ENCODE data around the gene NLRP7. TPM values are rescaled to one million over a fixed set of nuclear protein-coding genes. Genes with fewer than 3 reads are reported as not detected.
"Not testable (repeated sequence)": the region's sequence is repeated elsewhere in the genome, so short reads cannot be mapped to it uniquely, and the experiment has no call there.

NLRP7 gene
- not detected for polyA plus RNA-seq
- long read RNA-seq, donor 1, partial matches to known transcripts = 10 of 10 reads
- long read RNA-seq, donor 1, other reads (novel, unspliced or antisense) = 0 of 10 reads
- long read RNA-seq, donor 2 = 0 reads
- long read RNA-seq, donor 3, partial matches to known transcripts = 6 of 6 reads
- long read RNA-seq, donor 3, other reads (novel, unspliced or antisense) = 0 of 6 reads
- long read RNA-seq, donor 4 = 0 reads
- long read RNA-seq, donor 5, partial matches to known transcripts = 7 of 7 reads
- long read RNA-seq, donor 5, other reads (novel, unspliced or antisense) = 0 of 7 reads
- long read RNA-seq, donor 6, partial matches to known transcripts = 37 of 37 reads
- long read RNA-seq, donor 6, other reads (novel, unspliced or antisense) = 0 of 37 reads
- long read RNA-seq, donor 7 = 0 reads
- long read RNA-seq, donor 8, partial matches to known transcripts = 27 of 27 reads
- long read RNA-seq, donor 8, other reads (novel, unspliced or antisense) = 0 of 27 reads
- long read RNA-seq, donor 9 = 0 reads
- long read RNA-seq, donor 10, partial matches to known transcripts = 15 of 15 reads
- long read RNA-seq, donor 10, other reads (novel, unspliced or antisense) = 0 of 15 reads
- long read RNA-seq, donor 11 = 0 reads

- no peak within 1 kb of the TSS for H3K27ac ChIP-seq (ENCODE audit: low read length)
- H3K27me3 ChIP-seq (ENCODE audit: control insufficient read depth, insufficient read depth, low read length) = no peaks in the 10 kb centered on the region
- DNase-seq = no peak
- no CpG with 5 or more reads among the region's 8 CpGs for WGBS (ENCODE audit: insufficient coverage, low lambda C conversion rate)
- H3K4me1 ChIP-seq (ENCODE audit: control insufficient read depth, insufficient read depth, low read length) = no peaks in the 10 kb centered on the region
- H3K4me3 ChIP-seq (ENCODE audit: low read length) = no peak within 1 kb of the TSS
- H3K9me3 ChIP-seq (ENCODE audit: control insufficient read depth, low read depth, low read length) = no peaks in the 10 kb centered on the region
- no peaks in the 10 kb centered on the region for H3K36me3 ChIP-seq (ENCODE audit: control insufficient read depth, insufficient read depth, low read length)
Observed at GRCh38 chr19:54947381-54947780, at the start of gene NLRP7. TSS of gene NLRP7 (minus strand) at chr19:54947530.

DNA sequence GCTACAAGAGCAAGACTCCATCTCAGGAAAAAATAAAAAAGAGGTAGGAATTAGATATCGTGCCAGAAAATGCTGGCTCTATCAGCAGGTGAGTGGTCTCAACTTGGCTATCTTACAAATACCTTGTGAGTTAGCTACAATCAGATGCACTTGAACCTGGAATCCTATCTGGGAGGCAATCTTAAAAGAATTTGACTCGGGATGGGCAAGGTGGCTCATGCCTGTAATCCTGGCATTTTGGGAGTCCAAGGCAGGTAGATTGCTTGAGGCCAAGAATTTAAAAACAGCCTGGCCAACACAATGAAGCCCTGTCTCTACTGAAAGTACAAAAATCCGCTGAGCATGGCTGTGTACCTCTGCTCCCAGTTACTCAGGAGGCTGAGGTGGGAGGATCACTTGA is 48.2 kb upstream of the NLRP7 start:
- H3K27me3 ChIP-seq (ENCODE audit: control insufficient read depth, insufficient read depth, low read length) = no peaks in the 10 kb centered on the region
- DNase-seq = no peak
- no peak overlapping the region for H3K27ac ChIP-seq (ENCODE audit: low read length)
- H3K4me3 ChIP-seq (ENCODE audit: low read length) = no peak overlapping the region
- H3K36me3 ChIP-seq (ENCODE audit: control insufficient read depth, insufficient read depth, low read length) = no peaks in the 10 kb centered on the region
- no peaks in the 10 kb centered on the region for H3K4me1 ChIP-seq (ENCODE audit: control insufficient read depth, insufficient read depth, low read length)
- no peaks in the 10 kb centered on the region for H3K9me3 ChIP-seq (ENCODE audit: control insufficient read depth, low read depth, low read length)
- no CpG with 5 or more reads among the region's 3 CpGs for WGBS (ENCODE audit: insufficient coverage, low lambda C conversion rate)

GRCh38 chr19:54989531-54989930 is 42.2 kb upstream of the NLRP7 start:
- H3K4me1 ChIP-seq (ENCODE audit: control insufficient read depth, insufficient read depth, low read length); H3K9me3 ChIP-seq (ENCODE audit: control insufficient read depth, low read depth, low read length); H3K4me3 ChIP-seq (ENCODE audit: low read length); H3K36me3 ChIP-seq (ENCODE audit: control insufficient read depth, insufficient read depth, low read length); DNase-seq; H3K27ac ChIP-seq (ENCODE audit: low read length); H3K27me3 ChIP-seq (ENCODE audit: control insufficient read depth, insufficient read depth, low read length): not testable (repeated sequence)
- no CpG with 5 or more reads among the region's 11 CpGs for WGBS (ENCODE audit: insufficient coverage, low lambda C conversion rate)

GRCh38 chr19:54982562-54982961 is 35.2 kb upstream of the NLRP7 start:
- not testable (repeated sequence) for DNase-seq; H3K9me3 ChIP-seq (ENCODE audit: control insufficient read depth, low read depth, low read length); H3K4me3 ChIP-seq (ENCODE audit: low read length); H3K36me3 ChIP-seq (ENCODE audit: control insufficient read depth, insufficient read depth, low read length); H3K27ac ChIP-seq (ENCODE audit: low read length); H3K4me1 ChIP-seq (ENCODE audit: control insufficient read depth, insufficient read depth, low read length); H3K27me3 ChIP-seq (ENCODE audit: control insufficient read depth, insufficient read depth, low read length)
- no CpG with 5 or more reads among the region's 23 CpGs for WGBS (ENCODE audit: insufficient coverage, low lambda C conversion rate)

DNA sequence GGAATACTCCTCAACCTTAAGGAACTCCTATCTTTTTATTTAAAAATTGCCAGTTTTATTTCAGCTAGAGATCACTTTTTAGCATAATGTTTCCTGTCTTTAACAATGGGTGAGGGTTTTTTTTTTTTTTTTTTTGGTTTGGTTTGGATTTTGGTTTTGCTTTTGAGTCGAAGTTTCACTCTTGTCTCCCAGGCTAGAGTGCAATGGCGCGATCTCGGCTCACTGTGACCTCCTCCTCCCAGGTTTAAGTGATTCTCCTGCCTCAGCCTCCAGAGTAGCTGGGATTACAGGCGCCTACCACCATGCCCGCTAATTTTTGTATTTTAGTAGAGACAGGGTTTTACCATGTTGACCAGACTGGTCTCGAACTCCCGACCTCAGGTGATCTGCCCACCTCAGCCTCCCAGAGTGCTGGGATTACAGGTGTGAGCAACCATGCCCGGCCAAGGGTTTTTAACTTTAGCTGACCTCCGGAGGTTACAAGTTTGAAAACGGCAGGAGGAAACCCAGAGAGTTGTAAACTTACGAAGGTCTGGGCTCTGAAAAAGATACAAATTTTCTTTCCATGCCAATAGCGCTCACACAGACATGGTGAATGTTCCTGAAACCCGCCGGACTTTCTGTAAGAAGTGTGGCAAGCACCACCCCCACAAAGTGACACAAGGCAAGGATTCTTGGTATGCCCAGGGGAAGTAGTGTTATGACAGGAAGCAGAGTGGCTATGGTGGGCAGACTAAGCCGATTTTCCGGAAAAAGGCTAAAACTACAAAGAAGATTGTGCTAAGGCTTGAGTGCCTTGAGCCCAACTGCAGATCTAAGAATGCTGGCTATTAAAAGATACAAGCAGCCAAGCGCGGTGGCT is 26.1 kb upstream of the NLRP7 start:
- WGBS (ENCODE audit: insufficient coverage, low lambda C conversion rate) = 100% methylated on average over 2 of the region's 19 CpGs

DNA sequence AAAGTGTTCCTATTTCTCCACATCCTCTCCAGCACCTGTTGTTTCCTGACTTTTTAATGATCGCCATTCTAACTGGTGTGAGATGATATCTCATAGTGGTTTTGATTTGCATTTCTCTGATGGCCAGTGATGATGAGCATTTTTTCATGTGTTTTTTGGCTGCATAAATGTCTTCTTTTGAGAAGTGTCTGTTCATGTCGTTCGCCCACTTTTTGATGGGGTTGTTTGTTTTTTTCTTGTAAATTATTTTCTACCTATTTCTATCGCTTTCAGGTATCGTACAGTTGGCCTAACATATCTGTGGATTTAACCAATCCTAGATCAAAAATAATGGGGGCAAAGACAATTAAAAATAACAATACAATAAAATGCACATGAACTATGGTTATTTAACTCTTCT is 24.1 kb upstream of the NLRP7 start:
- not testable (repeated sequence) for H3K4me3 ChIP-seq (ENCODE audit: low read length); H3K27ac ChIP-seq (ENCODE audit: low read length); H3K27me3 ChIP-seq (ENCODE audit: control insufficient read depth, insufficient read depth, low read length); H3K36me3 ChIP-seq (ENCODE audit: control insufficient read depth, insufficient read depth, low read length); H3K9me3 ChIP-seq (ENCODE audit: control insufficient read depth, low read depth, low read length); H3K4me1 ChIP-seq (ENCODE audit: control insufficient read depth, insufficient read depth, low read length); DNase-seq
- WGBS (ENCODE audit: insufficient coverage, low lambda C conversion rate) = no CpG with 5 or more reads among the region's 5 CpGs

More for the DNA sequence above, 26.1 kb upstream of the NLRP7 start:
- not testable (repeated sequence) for DNase-seq; H3K4me3 ChIP-seq (ENCODE audit: low read length); H3K27ac ChIP-seq (ENCODE audit: low read length); H3K27me3 ChIP-seq (ENCODE audit: control insufficient read depth, insufficient read depth, low read length); H3K36me3 ChIP-seq (ENCODE audit: control insufficient read depth, insufficient read depth, low read length); H3K9me3 ChIP-seq (ENCODE audit: control insufficient read depth, low read depth, low read length); H3K4me1 ChIP-seq (ENCODE audit: control insufficient read depth, insufficient read depth, low read length)

- no CpG with 5 or more reads among the region's 4 CpGs for WGBS (ENCODE audit: insufficient coverage, low lambda C conversion rate)
- Histone ChIP-seq H3K27ac (ENCODE audit: low read length) (no peak overlapping the region), H3K4me1 (ENCODE audit: control insufficient read depth, insufficient read depth, low read length) (no peaks in the 10 kb centered on the region), H3K9me3 (ENCODE audit: control insufficient read depth, low read depth, low read length) (no peaks in the 10 kb centered on the region), H3K27me3 (ENCODE audit: control insufficient read depth, insufficient read depth, low read length) (no peaks in the 10 kb centered on the region), H3K4me3 (ENCODE audit: low read length) (no peak overlapping the region), H3K36me3 (ENCODE audit: control insufficient read depth, insufficient read depth, low read length) (no peaks in the 10 kb centered on the region)
- no peak for DNase-seq
Observed at GRCh38 chr19:54969647-54970046, 22.3 kb upstream of the NLRP7 start.

GRCh38 chr19:54967611-54968010 is 20.3 kb upstream of the NLRP7 start:
- Histone ChIP-seq H3K4me3 (ENCODE audit: low read length) (no peak overlapping the region), H3K27ac (ENCODE audit: low read length) (no peak overlapping the region), H3K27me3 (ENCODE audit: control insufficient read depth, insufficient read depth, low read length) (no peaks in the 10 kb centered on the region), H3K4me1 (ENCODE audit: control insufficient read depth, insufficient read depth, low read length) (no peaks in the 10 kb centered on the region), H3K9me3 (ENCODE audit: control insufficient read depth, low read depth, low read length) (no peaks in the 10 kb centered on the region), H3K36me3 (ENCODE audit: control insufficient read depth, insufficient read depth, low read length) (no peaks in the 10 kb centered on the region)
- WGBS (ENCODE audit: insufficient coverage, low lambda C conversion rate) = no CpG with 5 or more reads among the region's 3 CpGs
- no peak for DNase-seq

DNA sequence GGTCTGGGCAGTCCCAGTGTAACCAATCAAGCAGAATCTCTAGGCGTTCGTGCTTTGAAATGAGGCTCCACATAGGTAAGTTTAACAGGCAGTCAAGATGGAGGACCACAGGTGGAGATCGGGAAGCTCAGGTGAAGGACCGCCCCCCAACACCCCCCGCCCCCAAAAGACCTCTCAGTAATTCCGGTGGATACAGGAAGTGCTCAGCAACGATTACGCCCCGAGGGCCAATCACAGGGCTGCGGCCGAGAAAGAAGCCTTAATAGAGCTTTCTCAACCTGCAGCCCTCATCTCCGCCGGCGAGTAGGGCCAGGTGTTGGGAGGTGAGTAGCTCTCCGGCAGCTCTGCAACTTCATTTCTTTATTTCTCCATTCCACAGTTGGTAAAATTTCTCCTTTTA is 17.7 kb upstream of the NLRP7 start:
- H3K4me1 ChIP-seq (ENCODE audit: control insufficient read depth, insufficient read depth, low read length); H3K27me3 ChIP-seq (ENCODE audit: control insufficient read depth, insufficient read depth, low read length); H3K9me3 ChIP-seq (ENCODE audit: control insufficient read depth, low read depth, low read length); H3K27ac ChIP-seq (ENCODE audit: low read length); H3K36me3 ChIP-seq (ENCODE audit: control insufficient read depth, insufficient read depth, low read length); DNase-seq; H3K4me3 ChIP-seq (ENCODE audit: low read length): not testable (repeated sequence)
- no CpG with 5 or more reads among the region's 15 CpGs for WGBS (ENCODE audit: insufficient coverage, low lambda C conversion rate)

DNA sequence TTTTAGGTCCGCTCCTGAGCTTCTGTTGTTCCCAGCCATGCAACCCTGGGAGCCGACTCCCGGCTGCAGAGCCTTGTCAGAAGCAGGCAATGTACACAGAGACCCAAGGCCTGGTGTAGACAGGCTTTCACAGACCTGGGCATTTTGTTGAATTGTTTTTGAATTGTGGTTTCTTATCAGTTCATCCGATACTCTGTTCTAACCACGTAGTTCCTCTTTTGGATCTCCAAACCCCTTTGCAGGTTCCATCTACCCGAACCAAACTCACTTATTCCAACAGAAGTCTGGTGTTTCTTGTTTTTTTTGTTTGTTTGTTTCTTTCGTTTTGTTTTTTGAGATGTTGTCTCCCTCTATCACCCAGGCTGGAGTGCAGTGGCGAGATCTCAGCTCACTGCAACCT is 12.5 kb upstream of the NLRP7 start:
- Histone ChIP-seq H3K4me3 (ENCODE audit: low read length) (no peak overlapping the region), H3K36me3 (ENCODE audit: control insufficient read depth, insufficient read depth, low read length) (no peaks in the 10 kb centered on the region), H3K9me3 (ENCODE audit: control insufficient read depth, low read depth, low read length) (no peaks in the 10 kb centered on the region), H3K4me1 (ENCODE audit: control insufficient read depth, insufficient read depth, low read length) (no peaks in the 10 kb centered on the region), H3K27me3 (ENCODE audit: control insufficient read depth, insufficient read depth, low read length) (no peaks in the 10 kb centered on the region), H3K27ac (ENCODE audit: low read length) (no peak overlapping the region)
- WGBS (ENCODE audit: insufficient coverage, low lambda C conversion rate) = 88% methylated on average over 3 of the region's 8 CpGs
- DNase-seq = no peak
